Retinal pigment epithelial cell (primary cell): ENCODE data around the gene NHS.

ENCODE experiments used
- DNase-seq: peaks from one replicate; pipeline ENCODE4 v3.0.0-alpha.2; 2010; ENCODE audit warnings: low read depth
- H3K4me3 ChIP-seq: 2 replicates; pipeline ENCODE4 v1.5.1; 2011; ENCODE audit warnings: mild to moderate bottlenecking, low read length, control low read depth, moderate library complexity
- TF ChIP-seq, protein P1 (sequence below): conservative IDR thresholded peaks from 2 replicates; pipeline ENCODE4 v1.5.1; 2011; ENCODE audit warnings: low read depth, low read length, control low read depth, inconsistent platforms

The NHS gene

DNA sequence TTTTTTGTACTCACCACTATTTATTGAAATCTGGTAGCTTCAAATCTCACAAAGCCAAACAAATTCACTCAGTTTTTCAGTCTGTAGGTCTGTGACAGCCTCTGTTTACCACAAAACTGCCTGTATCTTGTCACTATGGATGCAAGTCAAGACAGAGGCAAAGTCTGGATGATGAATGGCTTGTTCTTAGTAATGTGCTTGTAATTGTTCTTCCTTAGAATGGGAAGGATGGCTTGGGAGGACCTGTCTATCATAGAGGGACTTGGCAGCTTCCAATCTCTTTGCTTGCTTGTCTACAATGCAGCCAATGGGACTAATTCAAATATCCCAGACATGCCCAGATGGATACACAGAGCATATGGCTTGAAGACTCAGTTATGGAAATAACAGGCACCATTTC lies 221.1 kb downstream of the NHS start:
- H3K4me3 ChIP-seq = no peak overlapping the region
- TF ChIP-seq, protein P1, sequence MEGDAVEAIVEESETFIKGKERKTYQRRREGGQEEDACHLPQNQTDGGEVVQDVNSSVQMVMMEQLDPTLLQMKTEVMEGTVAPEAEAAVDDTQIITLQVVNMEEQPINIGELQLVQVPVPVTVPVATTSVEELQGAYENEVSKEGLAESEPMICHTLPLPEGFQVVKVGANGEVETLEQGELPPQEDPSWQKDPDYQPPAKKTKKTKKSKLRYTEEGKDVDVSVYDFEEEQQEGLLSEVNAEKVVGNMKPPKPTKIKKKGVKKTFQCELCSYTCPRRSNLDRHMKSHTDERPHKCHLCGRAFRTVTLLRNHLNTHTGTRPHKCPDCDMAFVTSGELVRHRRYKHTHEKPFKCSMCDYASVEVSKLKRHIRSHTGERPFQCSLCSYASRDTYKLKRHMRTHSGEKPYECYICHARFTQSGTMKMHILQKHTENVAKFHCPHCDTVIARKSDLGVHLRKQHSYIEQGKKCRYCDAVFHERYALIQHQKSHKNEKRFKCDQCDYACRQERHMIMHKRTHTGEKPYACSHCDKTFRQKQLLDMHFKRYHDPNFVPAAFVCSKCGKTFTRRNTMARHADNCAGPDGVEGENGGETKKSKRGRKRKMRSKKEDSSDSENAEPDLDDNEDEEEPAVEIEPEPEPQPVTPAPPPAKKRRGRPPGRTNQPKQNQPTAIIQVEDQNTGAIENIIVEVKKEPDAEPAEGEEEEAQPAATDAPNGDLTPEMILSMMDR = no peak
- no peak for DNase-seq

DNA sequence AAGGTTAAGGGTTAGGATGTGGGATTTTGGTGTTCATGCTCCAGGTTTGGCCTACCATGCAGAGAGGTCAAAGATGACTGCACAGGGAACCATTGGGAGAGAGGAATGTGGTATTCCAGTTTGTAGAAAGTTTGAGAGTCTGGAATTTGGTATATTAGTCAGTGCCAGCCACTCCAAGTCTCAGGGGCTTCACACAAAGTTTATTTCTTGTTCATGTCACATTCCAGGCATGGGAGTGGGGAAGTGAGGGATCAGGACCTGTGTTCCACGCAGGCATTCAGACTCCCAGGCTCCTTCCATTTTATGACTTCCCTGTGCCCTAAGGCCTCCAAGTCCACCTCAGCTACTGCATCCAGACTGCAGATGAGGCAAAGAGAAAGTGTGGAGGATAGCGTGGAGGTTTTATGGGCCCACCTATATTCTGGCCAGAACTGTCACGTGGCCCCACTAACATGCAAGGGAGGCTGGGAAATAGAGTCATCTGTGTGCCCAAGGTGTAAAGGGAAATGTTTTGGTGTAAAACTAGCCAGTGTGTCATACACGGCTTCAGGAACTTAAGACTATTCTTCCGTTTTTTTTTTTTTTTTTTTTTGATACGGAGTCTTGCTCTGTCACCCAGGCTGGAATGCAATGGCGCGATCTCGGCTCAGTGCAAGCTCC lies 221.7 kb downstream of the NHS start:
- no peak for DNase-seq
- TF ChIP-seq, protein P1 = no peak
- no peak overlapping the region for H3K4me3 ChIP-seq

DNA sequence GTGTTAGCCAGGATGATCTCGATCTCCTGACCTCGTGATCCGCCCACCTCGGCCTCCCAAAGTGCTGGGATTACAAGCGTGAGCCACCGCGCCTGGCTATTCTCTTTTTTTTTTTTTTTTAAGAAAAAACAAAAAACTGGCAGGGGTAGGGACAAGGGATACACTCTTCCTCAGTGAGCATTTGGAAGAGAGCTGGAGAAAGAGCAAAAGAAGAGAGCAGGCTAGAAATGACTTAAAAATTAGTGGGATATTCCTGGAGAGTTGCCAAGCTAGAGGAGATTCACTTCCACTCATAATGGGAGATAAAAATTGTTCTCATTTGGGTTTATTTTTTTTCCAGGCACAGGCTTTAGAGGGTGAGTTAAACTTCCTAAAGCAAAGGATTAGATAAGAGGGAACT lies 222.3 kb downstream of the NHS start:
- H3K4me3 ChIP-seq = no peak overlapping the region
- TF ChIP-seq, protein P1 = no peak
- no peak for DNase-seq

DNA sequence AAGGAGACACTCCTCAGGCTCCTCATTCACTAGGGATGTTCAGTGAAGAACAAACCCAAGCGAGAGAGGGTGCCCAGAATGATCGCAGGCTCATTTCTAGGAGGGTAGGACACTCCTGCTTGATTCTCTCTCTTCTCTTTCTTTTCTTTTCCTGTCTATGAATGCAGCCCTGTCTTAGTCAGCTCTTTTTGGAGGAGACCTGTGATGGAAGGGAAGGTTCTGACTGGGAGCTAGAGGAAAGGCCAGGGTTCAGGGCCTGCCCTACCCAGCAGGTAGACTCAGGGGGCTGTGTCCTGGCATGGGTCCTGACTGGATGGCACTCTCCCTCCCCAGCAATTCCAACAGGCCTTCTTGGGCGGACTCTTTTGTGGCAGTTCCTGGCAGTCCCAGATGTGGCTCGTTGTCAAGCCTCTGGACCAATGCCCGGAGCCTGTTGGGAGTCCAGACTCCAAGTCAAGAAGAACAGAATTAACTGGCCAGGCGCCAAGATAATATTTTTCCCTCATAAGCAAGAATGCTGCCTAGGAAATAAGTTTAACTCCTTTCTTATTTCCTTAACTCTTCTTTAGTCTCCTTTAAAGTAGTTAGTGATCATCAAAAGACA lies 222.9 kb downstream of the NHS start:
- no peak for DNase-seq
- no peak overlapping the region for H3K4me3 ChIP-seq
- TF ChIP-seq, protein P1 = no peak

DNA sequence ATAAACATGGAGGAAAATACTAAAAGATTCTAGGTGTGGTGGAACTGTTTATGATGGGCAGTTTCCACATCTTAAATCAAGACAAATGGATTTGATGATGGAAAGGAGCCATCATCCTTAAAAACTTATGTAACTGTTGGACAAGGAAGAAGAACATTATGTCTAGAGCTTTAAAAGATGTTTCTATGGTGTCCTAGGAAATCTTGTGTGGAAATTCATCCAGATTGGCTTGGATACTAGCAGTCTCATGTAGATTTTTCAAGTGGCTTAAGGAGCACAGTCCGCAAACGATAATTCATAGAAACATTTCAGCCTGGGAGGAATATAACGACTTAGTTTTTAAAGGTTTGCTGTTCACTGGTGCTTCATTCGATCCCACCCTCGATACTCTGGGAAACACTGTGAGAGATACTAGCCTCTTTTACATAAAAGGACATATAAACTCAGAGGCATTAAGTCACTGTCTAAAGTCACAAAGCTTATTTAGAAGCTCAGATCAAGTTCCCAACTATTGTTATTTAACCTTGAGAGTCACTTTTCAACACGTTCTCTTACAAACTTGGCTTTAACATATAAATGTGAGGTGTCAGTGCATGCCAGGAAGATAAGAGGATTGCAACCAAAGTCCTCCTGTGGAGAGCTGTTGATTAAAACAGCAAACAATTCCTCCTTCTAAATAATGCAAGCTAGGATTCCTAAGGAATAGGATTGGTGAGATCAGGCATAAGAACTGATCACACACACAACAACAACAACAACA lies 226.6 kb downstream of the NHS start:
- H3K4me3 ChIP-seq = no peak overlapping the region
- TF ChIP-seq, protein P1 = no peak
- no peak for DNase-seq

DNA sequence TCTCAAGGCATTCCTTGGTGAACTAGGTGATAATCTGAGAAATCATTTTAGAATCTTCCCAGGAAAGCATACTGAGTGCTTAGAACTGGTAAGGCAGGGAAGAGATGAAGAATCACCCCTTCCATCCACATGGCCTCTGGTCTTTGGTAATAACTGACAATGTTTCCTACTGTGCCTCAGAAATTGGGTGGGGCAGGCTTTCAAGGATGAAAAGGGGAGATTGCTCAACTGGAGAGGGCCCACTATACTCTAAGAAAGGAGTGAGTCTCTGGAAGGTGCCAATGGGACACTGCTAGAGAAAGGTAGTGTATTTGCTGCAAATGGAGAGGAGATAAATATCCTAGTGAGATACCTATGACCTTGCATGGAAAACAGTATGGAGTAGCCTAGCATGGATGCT lies 227.2 kb downstream of the NHS start:
- DNase-seq = no peak
- TF ChIP-seq, protein P1 = no peak
- H3K4me3 ChIP-seq = no peak overlapping the region
